HCT116 (cell line): Measurements from ENCODE around the gene CNNM3. TPM values are rescaled to one million over a fixed set of nuclear protein-coding genes. Genes with fewer than 3 reads are reported as not detected.

Experiments used
- ATAC-seq: fragments of 200-7000 bp; cut with Tn5 transposase; 2 replicates; pipeline ENCODE4 v1.9.1; 2020; ENCODE audit warnings: mild to moderate bottlenecking, moderate library complexity
- BruUV-seq: library from RNA; stranded (reverse); fragments of 400-500 nt; replicated peaks from 2 replicates; lab custom pipeline; 2021; lab: Mats Ljungman, UMichigan
- CTCF ChIA-PET: fragments of 300-600 bp; sonication (Branson Sonifier 250); formaldehyde crosslinking; loops from one replicate; lab custom pipeline; 2021; ENCODE audit warnings: antibody characterized with exemption; lab: Charles Lee
- POLR2A ChIA-PET: fragments of 300-600, 350-600 bp; sonication (Branson Sonifier 250); formaldehyde crosslinking; loops from one replicate; lab custom pipeline; 2021; ENCODE audit warnings: antibody characterized with exemption; lab: Charles Lee
- RAD21 ChIA-PET, 2 experiments: fragments of 300-600 bp; sonication (Branson Sonifier 250); formaldehyde crosslinking; loops; one replicate each; lab custom pipeline; 2023; ENCODE audit warnings: low total read pairs in 2 of 2; ENCODE audit not compliant: uncharacterized antibody in 2 of 2, unreplicated experiment in 2 of 2, low non-redundant PET in 1 of 2; lab: Charles Lee
- DNase-seq: peaks from one replicate; pipeline ENCODE4 v3.0.0-alpha.2; 2010; ENCODE audit warnings: low read depth, low spot score
- H2AFZ ChIP-seq: fragments of 200-600 bp; shearing (Covaris generic), sonication (generic); 2 replicates; pipeline ENCODE4 v1.6.1; 2017; ENCODE audit warnings: low read depth, mixed run types, mixed read lengths, antibody characterized with exemption, low read length; ENCODE audit not compliant: poor library complexity, severe bottlenecking
- H3K27ac ChIP-seq: 2 replicates; pipeline ENCODE4 v1.5.1; 2012; ENCODE audit warnings: low read depth, low read length
- H3K27me3 ChIP-seq: fragments of 200-600 bp; sonication (generic); 2 replicates; pipeline ENCODE4 v1.6.1; 2016; ENCODE audit warnings: mixed run types, low read length, mixed read lengths; ENCODE audit not compliant: insufficient read depth
- H3K36me3 ChIP-seq, 2 experiments: fragments of 200-500 bp in 1 of 2; fragments of 200-600 bp in 1 of 2; sonication (Bioruptor generic) in 1 of 2; sonication (generic) in 1 of 2; 2 replicates each; pipeline versions ENCODE4 v1.5.1 to v1.6.1; 2014 to 2016; ENCODE audit warnings: low read length in 2 of 2, inconsistent platforms in 1 of 2, mixed read lengths in 1 of 2, mixed run types in 1 of 2; ENCODE audit not compliant: insufficient read depth in 2 of 2, control insufficient read depth in 1 of 2
- H3K4me1 ChIP-seq, 2 experiments: fragments of 200-600 bp in 1 of 2; sonication (generic) in 1 of 2; 2 replicates each; pipeline versions ENCODE4 v1.5.1 to v1.6.1; 2012 to 2017; ENCODE audit warnings: low read length in 2 of 2, inconsistent platforms in 1 of 2, mild to moderate bottlenecking in 1 of 2, mixed read lengths in 1 of 2, mixed run types in 1 of 2, moderate library complexity in 1 of 2; ENCODE audit not compliant: insufficient read depth in 2 of 2, control insufficient read depth in 1 of 2
- H3K4me2 ChIP-seq: fragments of 200-600 bp; sonication (generic); 2 replicates; pipeline ENCODE4 v1.6.1; 2017; ENCODE audit warnings: mixed run types, low read length, mixed read lengths
- H3K4me3 ChIP-seq, 2 experiments: fragments of 200-600 bp in 1 of 2; sonication (generic) in 1 of 2; replicated peaks in 1 of 2; 2 replicates each; pipeline ENCODE4 v1.5.1; 2011 to 2016; ENCODE audit warnings: low read length in 2 of 2, control low read depth in 1 of 2, low read depth in 1 of 2, mild to moderate bottlenecking in 1 of 2, mixed read lengths in 1 of 2, mixed run types in 1 of 2
- H3K79me2 ChIP-seq: fragments of 200-600 bp; sonication (generic); 2 replicates; pipeline ENCODE4 v1.6.1; 2017; ENCODE audit warnings: mild to moderate bottlenecking, mixed run types, low read length, moderate library complexity, mixed read lengths; ENCODE audit not compliant: insufficient read depth
- H3K9ac ChIP-seq: fragments of 200-600 bp; sonication (generic); 2 replicates; pipeline ENCODE4 v1.6.1; 2016; ENCODE audit warnings: low read length, mixed read lengths
- H3K9me2 ChIP-seq: fragments of 200-600 bp; sonication (generic), shearing (Covaris generic); 2 replicates; pipeline ENCODE4 v1.6.1; 2017; ENCODE audit warnings: mixed run types, mild to moderate bottlenecking, moderate library complexity; ENCODE audit not compliant: insufficient read depth
- H3K9me3 ChIP-seq, 2 experiments: fragments of 200-500 bp in 1 of 2; fragments of 200-600 bp in 1 of 2; sonication (Bioruptor generic) in 1 of 2; sonication (generic) in 1 of 2; 2 replicates each; pipeline ENCODE4 v1.6.1; 2014 to 2017; ENCODE audit warnings: low read length in 2 of 2, mixed read lengths in 2 of 2, inconsistent platforms in 1 of 2, low read depth in 1 of 2, mild to moderate bottlenecking in 1 of 2, mixed run types in 1 of 2, moderate library complexity in 1 of 2; ENCODE audit not compliant: control insufficient read depth in 1 of 2, insufficient read depth in 1 of 2
- H4K20me1 ChIP-seq: fragments of 200-600 bp; sonication (generic), shearing (Covaris generic); 2 replicates; pipeline ENCODE4 v1.6.1; 2017; ENCODE audit warnings: mixed run types, mild to moderate bottlenecking, moderate library complexity; ENCODE audit not compliant: insufficient read depth
- ATF3 ChIP-seq: IDR thresholded peaks from 2 replicates; pipeline ENCODE4 v1.6.1; 2012
- CBX3 ChIP-seq: IDR thresholded peaks from 2 replicates; pipeline ENCODE4 v1.6.1; 2012; ENCODE audit warnings: low read depth
- EZH2phosphoT487 ChIP-seq: fragments of 200-600 bp; IDR thresholded peaks from 2 replicates; pipeline ENCODE4 v1.6.1; 2018; ENCODE audit warnings: antibody characterized with exemption, borderline replicate concordance
- MAX ChIP-seq: IDR thresholded peaks from 2 replicates; pipeline ENCODE4 v1.6.1; 2012
- POLR2A ChIP-seq: IDR thresholded peaks from 2 replicates; pipeline ENCODE4 v1.7.0; 2011; ENCODE audit warnings: borderline replicate concordance; ENCODE audit not compliant: insufficient read depth, insufficient read length; ENCODE audit errors: extremely low read depth
- POLR2AphosphoS5 ChIP-seq: IDR thresholded peaks from 2 replicates; pipeline ENCODE4 v1.6.1; 2011; ENCODE audit warnings: mild to moderate bottlenecking, low read depth, low read length, moderate library complexity
- RAD21 ChIP-seq: IDR thresholded peaks from 2 replicates; pipeline ENCODE4 v1.6.1; 2012; ENCODE audit warnings: low read depth, mild to moderate bottlenecking
- SIN3A ChIP-seq: IDR thresholded peaks from 2 replicates; pipeline ENCODE4 v1.6.1; 2012; ENCODE audit warnings: low read depth
- TCF7L2 ChIP-seq: IDR thresholded peaks from 2 replicates; pipeline ENCODE4 v1.7.0; 2011; ENCODE audit warnings: borderline replicate concordance, inconsistent platforms; ENCODE audit not compliant: insufficient read depth, insufficient read length; ENCODE audit errors: extremely low read depth
- ZNF274 ChIP-seq: fragments of 200-500 bp; sonication (Bioruptor generic); IDR thresholded peaks from 2 replicates; pipeline ENCODE4 v1.6.1; 2014; ENCODE audit warnings: mild to moderate bottlenecking, low read depth, low read length, inconsistent platforms
- intact Hi-C: fragments of 100-400 bp; cut with micrococcal nuclease; formaldehyde crosslinking; loops from 2 replicates; pipeline ENCODE4 v1.10.0; 2022
- total RNA-seq: library from RNA; stranded (reverse); gene quantifications from one replicate; pipeline ENCODE4 v1.2.1, GENCODE V29; 2021; ENCODE audit not compliant: unreplicated experiment

Gene CNNM3
- total RNA-seq, 1 experiment from 2014 or later: 31.1 TPM

- ATAC-seq (peak; percentile 21; the same call in 1 of the 2 replicates), DNase-seq (no peak)
- Histone ChIP-seq H3K4me2 (peak overlapping the region; percentile 14; the same call in 1 of the 2 replicates), H4K20me1 (no peaks in the 10 kb centered on the region), H3K9me3 (no peaks in the 10 kb centered on the region), H2AFZ (no peak overlapping the region), H3K27ac (no peak overlapping the region), H3K4me1 (peaks cover 0 to 12% of the 10 kb centered on the region in 2 experiments; a peak in 2 of 4 replicates), H3K79me2 (no peaks in the 10 kb centered on the region), H3K9ac (no peak overlapping the region), H3K36me3 (peaks cover 32 to 41% of the 10 kb centered on the region in 2 experiments; a peak in 3 of 4 replicates), H3K27me3 (no peaks in the 10 kb centered on the region), H3K4me3 (no peak overlapping the region), H3K9me2 (no peaks in the 10 kb centered on the region)
- intact Hi-C loops: no loop called here
- ChIA-PET POLR2A (no interaction called here), RAD21 (no interaction called here), CTCF (no interaction called here)
- TF ChIP-seq EZH2phosphoT487 (no peak), MAX (no peak), POLR2A (no peak), RAD21 (no peak), TCF7L2 (no peak), POLR2AphosphoS5 (no peak), SIN3A (no peak), ZNF274 (no peak), ATF3 (no peak)
- BruUV-seq: no TSS peak
Observed at GRCh38 chr2:96832408-96832753, 16.3 kb downstream of the CNNM3 start.

GRCh38 chr2:96832754-96833507 lies 16.9 kb downstream of the CNNM3 start:
- H2AFZ ChIP-seq: no peak overlapping the region
- H3K9me3 ChIP-seq: no peaks in the 10 kb centered on the region
- H3K4me3 ChIP-seq: no peak overlapping the region
- no peaks in the 10 kb centered on the region for H3K27me3 ChIP-seq
- no peak overlapping the region for H3K9ac ChIP-seq
- BruUV-seq: no TSS peak
- ATAC-seq (peak; percentile 72), DNase-seq (no peak)
- CTCF ChIA-PET: no interaction called here
- no peaks in the 10 kb centered on the region for H4K20me1 ChIP-seq
- POLR2A ChIA-PET: no interaction called here
- H3K4me2 ChIP-seq: peak overlapping the region; percentile 14; the same call in 1 of the 2 replicates
- no peaks in the 10 kb centered on the region for H3K9me2 ChIP-seq
- no peaks in the 10 kb centered on the region for H3K79me2 ChIP-seq
- peaks cover 32 to 39% of the 10 kb centered on the region in 2 experiments; a peak in 3 of 4 replicates for H3K36me3 ChIP-seq
- H3K4me1 ChIP-seq: peaks cover 0 to 12% of the 10 kb centered on the region in 2 experiments; a peak in 2 of 4 replicates
- no peak for TF ChIP-seq CBX3
- TF ChIP-seq, all 23 proteins: peak for 0
- RAD21 ChIA-PET: no interaction called here
- H3K27ac ChIP-seq: no peak overlapping the region; the same call in 1 of the 2 replicates
- intact Hi-C loops: no loop called here
